CD4-positive, alpha-beta T cell treated with Interleukin-15 for 4 hours (primary cell): ENCODE results near the gene PEA15.
A peak's percentile ranks its signal among the peaks of the same experiment; 100 is the strongest.

ENCODE experiments used
- DNase-seq: peaks from one replicate; pipeline ENCODE4 v3.0.0-alpha.2; 2020; ENCODE audit warnings: low spot score

The PEA15 gene

DNA sequence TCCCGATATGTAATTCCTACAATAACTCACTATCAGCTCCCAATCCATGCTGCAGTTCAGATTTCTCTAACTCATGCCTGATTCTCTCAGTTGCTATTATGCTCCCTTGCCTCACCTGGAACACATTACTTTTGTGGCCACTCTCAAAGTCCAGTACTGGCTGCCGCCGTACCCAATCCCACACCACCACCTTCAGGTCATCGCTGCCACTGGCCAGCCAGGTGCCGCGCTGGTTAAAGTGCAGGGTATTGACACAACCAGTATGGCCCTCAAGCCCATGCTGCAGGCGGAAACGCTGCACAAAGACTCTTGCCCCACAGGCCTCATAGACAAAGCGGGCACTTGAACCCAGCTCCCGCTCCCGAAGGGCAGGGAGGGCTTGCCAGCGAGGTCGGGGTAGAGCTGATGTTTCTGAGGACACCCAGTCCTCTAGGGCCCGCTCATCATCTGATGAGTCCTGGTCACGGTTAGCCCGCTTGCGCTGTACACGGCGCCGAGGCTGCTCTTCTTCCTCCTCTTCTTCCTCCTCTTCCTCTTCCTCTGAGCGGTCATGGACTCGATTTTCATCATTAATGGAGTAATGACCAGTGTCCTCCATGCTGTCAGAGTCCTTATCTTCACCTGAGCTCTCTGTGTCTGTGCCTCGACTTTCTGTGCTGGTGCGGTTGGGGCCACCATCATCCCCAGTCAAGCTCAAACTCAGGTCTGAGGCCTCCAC lies 34.6 kb downstream of the PEA15 start:
- DNase-seq, result no peak

DNA sequence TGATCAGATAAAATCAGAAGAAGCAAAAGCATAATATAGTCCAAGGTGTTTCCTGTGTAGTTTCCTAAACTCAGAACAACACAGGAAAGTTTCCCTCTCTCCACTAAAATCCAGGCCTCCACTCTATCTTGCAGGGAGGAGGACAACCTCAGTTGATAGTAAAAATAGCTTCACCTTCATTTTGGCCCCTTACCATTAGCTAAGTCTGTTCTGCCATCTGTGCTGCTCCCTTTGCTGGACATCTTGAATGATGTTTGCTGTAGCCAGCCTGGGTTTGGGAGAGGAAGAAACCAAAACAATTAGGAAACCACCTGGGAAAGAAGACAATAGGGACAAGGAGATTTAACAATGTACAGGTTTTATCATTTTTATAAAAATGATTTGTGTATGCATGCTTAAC lies 38.6 kb downstream of the PEA15 start:
- no peak for DNase-seq

DNA sequence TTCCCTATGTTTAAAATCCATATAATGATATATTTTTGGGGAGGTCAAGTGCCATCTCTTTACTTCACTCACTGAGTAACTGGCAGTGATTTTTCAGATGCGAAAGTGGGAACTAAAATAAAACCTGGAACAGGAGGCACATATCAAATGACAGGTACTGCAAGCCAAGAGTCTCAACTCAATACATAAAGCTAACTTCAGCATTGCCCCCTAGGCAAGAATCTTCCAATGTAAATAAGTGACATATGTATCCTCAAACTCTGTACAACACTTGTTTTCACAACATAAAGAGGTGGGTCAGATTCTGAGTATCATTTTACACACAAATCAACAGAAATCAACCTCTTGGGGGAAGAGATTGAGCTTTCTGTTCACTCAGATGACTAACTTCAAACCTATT lies 39.0 kb downstream of the PEA15 start:
- no peak for DNase-seq

DNA sequence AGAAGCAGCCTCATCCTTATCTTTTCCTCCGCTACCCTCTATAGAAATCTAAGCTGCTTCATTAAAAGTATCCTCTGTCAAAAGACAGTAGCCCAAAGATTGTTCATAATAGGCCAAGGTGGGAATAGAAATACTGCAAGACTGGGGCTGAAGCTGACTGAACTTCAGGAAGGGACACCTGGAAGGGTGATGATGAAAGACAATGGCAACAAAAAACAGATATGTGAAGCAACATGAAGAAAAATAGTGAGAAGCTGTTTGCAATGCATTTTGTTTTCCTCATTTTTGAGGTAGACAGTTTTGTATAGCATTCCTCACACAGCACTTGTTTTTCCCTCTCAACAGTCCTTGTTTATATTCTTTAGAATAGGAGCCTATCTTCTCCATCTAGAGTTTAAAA lies 40.2 kb downstream of the PEA15 start:
- no peak for DNase-seq

DNA sequence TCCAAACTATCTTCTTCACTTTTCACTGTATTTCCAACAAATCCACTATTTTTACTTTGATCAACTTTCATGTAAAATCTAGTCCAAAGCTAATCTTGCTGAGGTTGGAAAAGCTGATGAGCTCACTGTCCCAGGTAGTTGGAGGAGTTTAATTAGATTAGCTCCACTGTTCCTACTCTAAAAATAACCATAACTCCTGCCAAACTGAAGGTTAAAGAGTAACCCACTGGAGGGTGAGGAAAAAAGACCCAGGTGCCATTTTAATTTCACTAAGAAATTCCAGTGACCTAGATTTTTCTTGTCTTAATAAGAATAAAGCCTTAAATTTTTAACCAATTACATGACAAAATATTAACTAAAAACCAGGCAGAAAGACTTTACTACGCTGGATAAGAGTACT lies 41.9 kb downstream of the PEA15 start:
- DNase-seq, result no peak

DNA sequence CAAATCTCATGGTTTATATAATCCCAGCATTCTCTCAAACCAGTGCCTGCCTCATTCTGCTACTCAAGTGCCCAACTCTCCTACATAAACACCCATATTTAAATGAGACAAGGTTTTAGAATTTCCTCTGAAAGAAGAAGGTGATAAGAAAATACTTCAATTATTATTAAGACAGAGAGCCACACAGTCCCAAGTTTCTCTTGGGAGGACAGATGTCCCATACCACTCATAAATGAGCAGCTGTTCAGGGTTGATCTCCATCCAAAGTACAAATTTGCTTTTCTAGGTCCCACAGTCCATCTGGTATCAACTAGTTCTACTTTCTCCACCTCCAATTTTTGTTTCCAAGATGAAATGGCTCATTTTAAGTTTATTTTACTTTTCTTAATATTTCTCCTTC lies 45.8 kb downstream of the PEA15 start:
- DNase-seq, result no peak

DNA sequence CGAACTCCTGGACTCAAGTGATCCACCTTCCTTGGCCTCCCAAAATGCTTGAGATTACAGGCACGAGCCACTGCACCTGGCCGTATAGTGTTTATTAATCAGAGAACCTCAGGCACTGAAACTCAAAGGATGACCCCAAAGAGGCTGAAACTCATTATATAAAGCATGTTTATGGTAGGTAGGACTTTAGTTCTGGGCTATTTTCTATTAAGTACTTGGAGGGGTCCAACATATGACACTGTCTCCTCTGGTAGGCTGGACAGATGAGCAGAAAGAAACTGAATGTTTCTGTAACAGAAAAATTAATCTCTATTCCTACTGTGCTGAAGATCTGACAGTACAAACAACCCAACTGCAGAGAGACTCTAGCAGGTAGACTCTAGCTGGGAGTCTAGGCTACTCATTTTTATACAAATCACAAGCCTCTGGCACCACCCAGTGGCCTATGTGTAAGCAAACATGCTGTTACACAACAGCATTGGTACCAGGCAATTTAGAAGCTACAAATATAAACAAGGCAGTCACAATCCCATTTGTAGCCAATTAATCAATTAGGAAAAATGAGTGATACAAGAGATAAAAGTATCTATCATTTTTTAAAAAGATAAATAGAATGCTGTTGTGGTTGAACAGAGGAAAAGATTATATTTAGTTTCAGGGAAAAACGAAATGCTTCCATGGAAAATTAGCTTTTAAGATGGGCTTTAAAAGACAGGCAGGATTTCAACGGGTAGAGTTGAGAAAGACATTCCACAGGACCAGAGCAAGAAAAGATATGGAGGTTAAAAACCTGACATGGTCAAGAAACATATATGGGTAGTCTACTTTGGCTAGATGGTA lies 46.7 kb downstream of the PEA15 start:
- DNase-seq, result peak; percentile 65

DNA sequence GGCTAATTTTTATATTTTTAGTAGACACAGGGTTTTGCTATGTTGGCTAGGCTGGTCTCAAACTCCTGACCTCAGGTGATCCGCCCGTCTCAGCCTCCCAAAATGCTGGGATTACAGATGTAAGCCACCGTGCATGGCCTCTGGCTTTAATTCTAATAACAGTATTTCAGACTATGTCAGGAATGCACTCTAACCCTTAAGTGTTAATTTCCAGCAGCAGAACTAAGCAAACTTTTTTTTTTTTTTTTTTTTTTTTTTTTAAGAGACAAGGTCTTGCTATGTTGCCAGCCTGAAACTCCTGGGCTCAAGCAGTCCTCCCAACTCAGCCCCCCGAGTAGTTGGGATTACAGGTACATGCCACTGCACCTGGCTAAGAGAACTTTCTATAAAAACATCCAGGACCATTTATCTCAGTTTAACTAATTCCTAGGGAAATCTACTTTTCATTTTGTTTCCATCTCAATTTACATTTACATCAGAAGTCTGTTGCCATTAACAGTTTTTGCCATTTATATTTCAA lies 50.7 kb downstream of the PEA15 start:
- no peak for DNase-seq

DNA sequence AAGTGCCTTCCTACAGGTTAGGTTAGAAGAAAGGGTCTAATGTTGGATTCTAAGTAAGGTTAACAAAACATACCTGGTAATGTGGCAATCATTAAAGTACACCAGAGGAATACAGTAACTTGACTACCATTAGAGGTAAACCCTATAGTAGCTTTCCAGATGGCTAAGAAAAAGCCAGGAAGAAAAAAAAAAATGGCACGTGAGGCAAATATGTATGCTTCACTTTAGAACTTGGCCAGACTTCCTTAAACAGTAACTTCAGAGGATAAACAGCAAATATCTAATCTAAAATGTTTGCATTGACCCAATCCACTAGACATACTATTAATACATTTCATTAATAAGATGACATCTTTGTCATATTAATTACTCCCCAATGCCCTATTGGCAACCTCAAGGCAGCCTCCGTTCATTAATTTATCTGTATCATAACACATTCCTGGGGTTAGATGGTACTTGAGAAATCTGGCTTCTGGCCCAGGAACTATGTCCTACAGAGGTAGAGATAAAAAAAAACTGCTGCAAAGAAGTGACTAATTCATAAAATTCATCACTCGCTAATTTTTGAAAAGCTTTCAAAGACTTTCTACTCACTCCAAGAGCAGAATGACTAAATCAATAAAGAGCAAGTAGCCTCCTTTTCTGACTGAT lies 51.3 kb downstream of the PEA15 start:
- no peak for DNase-seq

DNA sequence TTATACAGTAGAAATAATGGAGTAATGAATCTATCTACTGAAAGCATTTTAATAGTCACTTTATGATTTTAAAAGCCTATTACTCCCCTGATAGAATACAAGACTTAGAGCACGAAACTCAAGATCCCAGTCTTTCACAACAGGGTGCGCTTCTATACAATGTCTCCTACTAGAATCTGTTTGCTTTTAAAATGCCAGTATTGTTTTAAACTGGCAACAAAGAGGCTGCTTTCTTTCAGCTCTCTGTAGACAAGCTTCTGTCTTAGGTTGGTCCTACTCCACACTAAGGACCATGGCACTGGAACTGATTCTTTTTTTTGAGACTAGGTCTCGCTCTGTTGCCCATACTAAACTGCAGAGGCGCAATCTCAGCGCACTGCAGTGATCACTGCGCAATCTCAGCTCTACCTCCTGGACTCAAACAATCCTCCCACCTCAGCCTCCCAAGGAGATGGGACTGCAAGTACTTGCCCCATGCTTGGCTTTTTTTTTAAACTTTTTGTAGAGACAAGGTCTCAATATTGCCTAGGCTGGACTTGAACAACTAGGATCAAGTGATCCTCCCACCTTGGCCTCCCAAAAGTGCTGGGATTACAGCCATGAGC lies 52.3 kb downstream of the PEA15 start:
- DNase-seq, result no peak

DNA sequence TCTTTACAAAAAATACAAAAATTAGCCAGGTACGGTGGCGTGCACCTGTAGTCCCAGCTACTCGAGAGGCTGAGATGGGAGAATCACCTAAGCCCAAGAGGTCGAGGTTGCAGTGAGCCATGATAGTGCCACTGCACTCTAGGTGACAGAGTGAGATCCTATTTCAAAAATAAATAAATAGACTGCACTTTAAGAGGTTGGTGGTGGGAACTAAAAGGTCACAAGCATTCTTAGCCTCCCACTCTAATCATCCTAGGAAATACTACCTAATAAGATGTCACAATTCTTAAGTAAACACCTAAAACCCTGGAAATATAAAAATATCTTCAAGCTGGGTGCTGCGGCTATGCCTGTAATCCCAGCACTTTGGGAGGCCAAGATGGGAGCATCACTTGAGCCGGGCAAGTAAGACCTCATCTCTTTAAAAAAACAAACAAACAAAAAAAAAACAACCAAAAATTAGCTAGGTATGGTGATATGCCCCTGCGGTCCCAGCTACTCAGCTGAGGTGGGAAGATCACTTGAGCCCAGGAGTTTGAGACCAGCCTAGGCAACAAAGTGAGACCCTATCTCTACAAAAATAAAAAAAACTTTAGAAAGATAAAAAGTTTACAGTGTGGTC lies 53.1 kb downstream of the PEA15 start:
- no peak for DNase-seq

DNA sequence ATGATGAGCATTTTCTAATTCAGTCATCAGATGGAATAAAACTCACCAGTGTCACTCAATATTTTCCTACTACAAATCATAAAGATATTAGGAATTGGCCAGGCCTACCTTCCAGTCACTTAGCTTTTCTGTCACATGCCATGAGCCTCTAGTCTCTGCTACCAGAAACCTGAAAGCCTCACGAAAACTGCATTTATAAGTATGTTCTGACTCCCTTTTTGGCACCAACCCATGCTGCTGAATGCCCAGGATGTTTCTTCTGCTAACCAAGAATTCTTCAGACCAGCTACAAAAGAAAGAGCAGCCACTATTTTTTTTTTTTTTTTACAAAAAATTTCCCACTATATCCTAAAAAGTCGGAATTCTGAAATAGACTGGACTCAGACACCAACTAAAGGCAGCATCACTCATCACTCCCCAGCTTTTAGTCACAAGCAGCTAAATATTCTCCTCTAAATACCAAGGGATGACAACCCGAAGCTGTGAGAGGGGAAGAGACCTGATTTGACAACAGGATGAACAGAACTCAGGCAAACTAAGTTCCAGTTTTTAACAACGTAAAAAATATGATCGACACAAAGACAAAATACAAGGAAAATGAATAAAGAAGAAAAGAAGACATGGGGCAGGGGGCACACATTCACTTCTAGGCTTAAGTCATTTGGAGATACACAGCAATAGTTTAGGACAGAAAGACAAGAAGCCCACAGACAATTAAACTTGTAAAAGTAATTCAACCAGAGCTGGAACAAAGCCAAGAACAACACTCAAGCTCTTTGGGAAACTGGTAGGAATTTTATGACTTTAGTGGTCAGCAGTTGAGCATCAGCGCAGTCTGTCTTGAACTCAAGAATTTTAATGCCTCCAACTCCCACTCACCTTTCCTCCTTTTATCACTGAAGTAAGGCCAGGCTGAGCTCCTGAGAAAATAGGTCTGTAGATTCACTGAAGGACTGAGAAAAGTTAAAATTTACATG lies 55.5 kb downstream of the PEA15 start:
- no peak for DNase-seq

DNA sequence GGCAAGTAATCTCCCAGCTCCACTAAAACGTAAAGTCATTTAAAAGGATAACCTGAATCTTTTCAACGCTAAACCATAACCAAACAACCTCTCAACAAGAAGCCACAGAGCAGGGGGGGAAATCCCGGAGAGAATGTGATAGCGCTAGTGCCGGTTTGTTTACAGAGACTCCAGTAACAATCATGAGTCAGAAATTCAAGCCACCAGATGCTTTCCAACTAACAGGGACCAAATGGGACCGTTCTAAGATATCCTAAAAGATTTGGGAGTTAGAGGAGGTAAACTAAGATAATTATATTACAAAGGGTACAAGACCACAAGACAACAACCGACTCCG lies 56.3 kb downstream of the PEA15 start:
- peak; percentile 80 for DNase-seq

DNA sequence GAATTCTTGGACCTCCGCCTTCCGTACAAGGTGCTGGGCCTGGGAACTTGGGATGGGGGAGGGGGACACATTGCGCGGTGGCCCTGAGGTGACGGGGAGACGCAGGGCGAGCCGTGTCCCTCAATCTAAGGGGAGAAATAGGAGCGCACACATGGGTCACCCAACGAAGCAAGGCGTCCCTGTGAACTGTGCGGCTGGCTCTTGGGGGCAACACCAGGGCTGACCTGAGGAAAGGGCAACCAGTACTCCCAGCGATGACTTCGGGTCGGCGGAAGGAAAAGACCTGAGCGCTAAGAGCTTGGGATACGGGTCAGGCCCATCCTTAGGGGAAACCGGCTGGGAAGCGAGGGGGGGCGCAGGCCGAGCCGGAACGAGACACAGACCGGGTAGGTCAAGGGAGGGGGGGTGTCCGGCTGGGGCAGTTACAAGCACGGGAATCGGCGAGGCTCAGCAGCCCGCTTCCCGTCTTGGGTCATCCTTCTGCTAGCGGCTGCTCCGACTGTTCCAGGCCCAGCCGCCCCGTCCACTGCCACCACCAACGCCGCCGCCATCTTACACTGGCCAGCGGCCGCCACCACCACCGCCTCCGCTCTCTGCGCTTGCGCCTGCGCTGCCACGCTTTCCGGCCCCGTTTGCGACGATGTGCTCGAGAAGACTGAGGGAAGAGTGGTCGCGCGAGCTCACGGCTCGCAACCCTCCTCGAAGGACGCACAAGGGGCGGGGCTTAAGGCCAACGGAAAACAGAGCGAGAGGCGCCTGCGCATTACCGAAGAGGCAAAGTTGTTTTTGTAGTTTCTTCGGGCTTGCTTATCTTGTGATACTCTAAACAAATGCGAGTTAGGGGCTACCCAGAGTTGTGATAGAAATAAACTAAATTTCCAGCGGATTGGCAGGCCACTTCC lies 57.0 kb downstream of the PEA15 start, which contains the start of gene DCAF8:
TSS of gene DCAF8 (minus strand) at position 657 of the 902 bp plus-strand sequence. CDS start 18,541 bp downstream, outside the sequence.
- DNase-seq, result peak; percentile 98

DNA sequence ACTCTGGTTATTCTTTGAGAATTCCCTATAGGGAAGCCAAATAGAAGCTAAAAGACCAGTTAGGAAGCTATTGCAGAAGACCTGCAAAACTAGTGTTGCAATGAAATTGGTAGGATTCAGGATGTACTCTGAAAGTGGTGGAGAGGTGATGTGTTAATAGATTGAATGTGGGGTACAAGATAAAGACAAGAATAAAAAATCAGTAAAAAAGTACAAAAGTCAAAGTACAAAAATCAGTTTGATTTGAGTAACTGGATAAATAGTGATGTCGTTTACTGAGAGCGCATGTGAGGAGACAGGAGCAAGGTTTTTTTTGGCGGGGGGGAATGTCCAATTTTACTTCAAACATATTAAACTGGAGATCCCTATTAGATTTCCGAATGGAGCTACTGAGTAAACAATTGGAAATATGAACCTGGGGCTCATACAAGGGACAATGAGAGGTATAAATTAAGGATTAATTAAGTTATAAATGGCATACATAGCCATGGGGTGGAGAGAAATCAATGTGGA lies 59.7 kb downstream of the PEA15 start:
- no peak for DNase-seq
